CD4-positive, alpha-beta T cell treated with Interleukin-17A for 4 hours (primary cell): ENCODE measurements around the gene ARMC8.

Experiments used
- DNase-seq: peaks from one replicate; pipeline ENCODE4 v3.0.0-alpha.2; 2020; ENCODE audit warnings: mixed read lengths

ARMC8 gene

DNA sequence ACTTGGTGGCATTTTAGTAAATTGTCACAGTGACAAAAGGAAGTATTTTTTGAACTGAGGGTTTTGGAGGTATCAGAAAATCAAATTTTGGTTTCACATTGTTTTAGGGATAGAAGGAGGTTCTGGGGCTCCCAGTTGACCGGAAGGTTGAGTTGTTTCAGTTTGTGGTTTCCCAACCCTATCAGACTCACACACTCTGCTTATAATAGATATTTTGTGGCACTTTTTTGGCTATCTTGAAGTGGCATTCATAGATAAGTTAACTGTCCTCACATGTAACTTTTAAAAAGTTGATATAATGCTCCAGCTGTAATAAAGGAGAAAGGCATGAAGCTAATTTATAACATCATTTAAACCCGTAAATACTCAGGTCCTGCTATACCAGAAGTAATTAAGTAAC, 12.8 kb downstream of the ARMC8 start:
- DNase-seq = no peak

DNA sequence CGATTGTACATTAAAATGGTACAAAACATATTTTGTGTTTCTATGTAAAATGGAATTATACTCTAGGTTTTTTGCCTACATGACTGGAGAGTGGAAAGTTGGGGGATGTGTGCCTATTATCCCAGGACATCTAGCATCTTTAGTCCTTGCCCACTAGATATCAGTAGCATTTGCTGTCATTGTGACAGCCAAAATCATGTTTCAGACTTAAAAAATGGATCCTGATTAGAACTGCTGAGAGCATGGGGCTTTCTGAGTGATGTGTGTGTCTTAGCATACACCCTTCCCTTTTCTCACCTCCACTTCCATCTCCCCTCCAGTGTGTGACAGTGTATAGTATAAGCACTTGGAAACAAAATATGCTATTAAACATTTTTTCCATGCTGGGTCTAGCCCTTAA, 13.3 kb downstream of the ARMC8 start:
- DNase-seq = no peak

DNA sequence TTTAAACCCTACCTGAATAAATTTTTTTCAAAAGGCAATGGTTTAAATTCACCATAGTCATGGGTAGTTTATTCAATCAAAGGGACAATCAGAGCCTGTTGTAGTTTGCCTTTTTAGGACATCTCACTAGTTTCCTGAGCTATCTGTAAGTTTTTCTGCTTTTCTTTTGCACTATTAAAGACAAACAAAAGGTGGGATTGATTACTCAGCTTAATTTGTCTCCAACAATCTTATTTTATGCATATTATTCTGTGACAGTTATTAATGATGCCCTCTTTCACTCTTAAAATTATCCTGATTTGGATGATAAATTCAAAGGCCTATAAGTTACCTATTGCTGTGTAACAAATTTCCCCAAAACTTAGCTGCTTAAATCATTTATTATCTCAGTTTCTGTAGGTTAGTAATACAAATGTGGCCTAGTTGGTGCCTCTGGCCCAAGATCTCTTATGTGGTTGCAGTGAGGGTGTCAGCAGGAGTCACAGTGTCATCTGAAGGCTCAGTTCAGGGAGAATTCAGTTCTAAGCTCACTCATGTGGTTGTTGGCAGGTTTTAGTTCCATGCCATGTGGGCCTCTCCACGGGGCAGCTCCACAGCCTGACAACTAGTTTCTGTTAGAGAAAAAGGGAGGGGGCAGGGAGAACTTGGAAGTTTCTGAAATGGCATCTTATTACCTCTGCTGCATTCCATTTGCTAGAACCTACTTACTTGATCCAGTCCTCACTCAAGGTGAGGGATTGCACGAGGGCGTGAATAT, 16.0 kb downstream of the ARMC8 start:
- no peak for DNase-seq

DNA sequence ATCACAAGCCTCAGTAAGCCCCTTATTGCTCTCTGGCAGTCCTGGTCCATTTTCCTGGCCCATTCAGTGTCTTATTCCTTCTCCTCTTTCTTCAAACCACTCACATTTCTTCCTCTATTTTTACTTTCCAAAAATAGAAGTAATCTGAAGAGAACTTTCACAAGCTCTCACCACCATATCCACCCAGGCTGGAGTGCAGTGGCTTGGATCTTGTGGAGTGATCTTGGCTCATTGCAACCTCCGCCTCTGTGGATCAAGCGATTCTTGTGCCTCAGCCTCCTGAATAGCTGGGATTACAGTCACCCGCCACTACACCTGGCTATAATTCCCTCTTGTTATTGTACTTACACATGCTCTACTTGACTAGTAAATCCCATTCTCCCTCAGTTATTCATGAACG, 16.8 kb downstream of the ARMC8 start:
- DNase-seq = no peak

DNA sequence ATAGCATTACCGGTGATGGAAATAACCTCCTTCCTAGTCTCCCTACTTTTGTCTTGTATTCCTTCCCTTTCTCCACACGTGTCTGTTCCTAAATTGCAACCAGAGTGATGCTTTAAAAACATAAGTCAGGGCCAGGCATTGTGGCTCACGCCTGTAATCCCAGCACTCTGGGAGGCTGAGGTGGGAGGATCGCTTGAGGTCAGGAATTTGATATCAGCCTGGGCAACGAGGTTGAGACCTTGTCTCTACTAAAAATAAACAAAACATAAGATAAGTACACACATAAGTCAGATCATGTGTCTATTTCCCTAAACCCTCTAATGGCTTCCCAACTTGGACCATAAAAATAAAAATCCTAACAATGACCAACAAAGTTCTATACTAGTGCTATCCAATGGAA, 18.4 kb downstream of the ARMC8 start:
- DNase-seq = no peak

DNA sequence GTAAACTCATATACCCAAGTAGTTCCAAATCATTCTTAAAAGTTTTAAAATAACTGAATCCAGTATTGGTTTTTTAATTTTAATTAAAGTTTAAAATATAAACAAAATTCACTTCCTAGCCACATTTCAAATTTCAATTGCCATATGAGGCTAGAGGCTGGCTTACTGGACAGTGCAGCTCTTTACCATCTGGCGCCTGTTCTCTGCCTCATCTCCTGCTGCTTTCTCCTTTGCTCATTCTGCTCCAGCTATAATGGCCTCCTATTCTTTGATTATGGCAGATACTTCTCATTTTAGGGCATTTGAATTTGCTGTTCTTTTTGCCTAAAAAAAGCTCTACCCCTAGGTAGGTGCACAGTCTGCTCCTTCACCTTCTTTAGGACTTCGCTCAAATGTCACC, 19.1 kb downstream of the ARMC8 start:
- no peak for DNase-seq

DNA sequence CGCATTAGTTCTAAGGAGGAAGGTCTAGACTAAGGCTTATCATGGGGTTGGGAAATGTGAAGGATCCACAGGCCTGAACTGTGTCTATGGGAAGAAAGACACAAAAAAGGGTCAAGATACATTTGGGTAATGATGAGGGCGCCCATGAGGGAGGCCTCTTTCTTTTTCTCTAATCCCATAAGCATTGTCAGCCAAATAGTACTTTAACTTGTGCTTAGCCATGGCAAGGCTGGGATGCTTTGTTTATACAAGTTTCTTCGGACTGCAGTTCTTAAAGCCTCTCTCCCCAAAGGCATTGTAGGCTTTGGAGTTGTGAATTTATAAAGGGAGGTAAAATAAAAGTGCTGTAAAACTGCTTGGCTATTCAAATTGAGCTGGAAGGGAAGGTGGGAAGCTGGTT, 23.4 kb downstream of the ARMC8 start:
- DNase-seq = no peak

DNA sequence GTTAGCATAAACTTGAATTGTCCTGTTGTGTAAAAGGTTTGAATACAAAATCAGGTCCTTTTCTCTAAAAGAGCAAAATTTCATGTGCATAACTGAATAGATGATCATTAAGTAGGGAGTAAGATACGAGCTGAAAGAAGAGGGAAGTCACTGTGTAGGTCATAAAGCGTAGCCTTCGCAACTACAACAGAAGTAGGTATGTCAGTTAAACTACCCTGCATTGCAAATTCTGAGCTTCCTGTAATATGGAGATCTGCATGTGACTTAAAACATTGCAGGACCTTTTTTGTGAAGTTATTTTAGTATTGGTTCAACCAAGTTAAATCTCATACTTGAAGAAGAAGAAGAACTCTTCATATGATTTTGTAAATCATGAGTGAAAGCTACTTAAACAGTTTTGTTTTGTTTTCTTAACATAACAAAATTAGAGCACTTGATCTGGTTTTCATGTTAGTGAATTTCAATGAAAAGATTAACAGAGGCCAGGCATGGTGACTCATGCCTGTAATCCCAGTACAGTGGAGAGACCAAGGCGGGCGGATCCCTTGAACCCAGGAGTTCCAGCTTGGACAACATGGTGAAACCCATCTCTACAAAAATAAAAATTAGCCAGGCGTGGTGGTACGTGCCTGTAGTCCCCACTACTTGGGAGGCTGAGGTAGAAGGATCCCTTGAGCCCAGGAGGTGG, 26.4 kb downstream of the ARMC8 start:
- DNase-seq = no peak

DNA sequence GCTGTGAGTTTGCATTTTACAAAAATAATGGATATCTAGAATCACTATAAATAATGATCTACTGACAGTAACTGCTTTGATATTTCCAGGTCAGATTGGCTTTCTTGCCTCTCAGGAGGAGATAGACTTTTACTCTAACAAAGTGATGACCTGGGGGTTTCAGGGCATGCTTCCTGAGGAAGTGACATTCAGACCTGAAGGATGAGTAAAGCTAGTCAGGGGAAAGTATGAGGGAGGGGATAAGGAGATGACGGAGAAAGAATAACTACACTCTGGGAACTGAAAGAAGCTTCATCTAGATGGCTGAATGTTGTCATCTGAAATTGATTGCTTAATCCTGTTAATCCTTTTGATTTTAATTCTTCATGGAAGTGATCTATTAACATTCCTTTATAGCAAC, 32.2 kb downstream of the ARMC8 start:
- DNase-seq = no peak

DNA sequence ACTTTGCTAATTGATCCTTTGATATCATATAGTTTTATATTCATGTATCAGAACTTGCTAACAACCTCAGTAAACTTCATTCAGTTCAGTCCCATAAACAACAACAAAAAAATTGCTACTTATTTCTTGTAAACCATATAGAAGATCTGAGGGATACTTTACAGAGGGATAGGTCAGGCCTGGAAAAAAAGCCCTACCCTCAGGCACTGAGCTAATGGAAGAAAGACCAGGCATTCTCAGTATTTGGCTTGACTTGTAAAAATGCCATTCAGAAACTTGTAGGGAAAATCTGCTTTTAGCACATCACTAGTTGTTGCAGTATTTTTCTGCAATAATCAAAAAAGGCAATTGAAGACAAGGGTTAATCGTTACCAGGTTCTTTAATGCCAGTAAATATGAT, 33.1 kb downstream of the ARMC8 start:
- DNase-seq = no peak

DNA sequence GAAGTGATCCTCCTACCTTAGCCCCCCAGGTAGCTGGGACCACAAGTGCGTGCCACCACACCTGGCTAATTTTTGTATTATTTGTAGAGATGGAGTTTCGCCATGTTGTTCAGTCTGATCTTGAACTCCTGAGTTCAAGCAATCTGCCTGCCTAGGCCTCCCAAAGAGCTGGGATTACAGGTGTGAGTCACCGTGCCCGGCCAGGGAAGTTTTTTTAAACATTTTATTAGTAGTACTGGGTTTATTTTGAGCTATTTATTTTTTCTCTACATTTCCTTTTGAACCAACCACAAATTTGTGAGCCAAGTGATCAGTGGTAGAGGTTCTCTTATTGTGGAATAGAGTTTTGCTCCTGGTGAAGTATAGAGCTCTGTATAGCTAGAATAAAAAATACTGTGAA, 33.7 kb downstream of the ARMC8 start:
- DNase-seq = no peak

DNA sequence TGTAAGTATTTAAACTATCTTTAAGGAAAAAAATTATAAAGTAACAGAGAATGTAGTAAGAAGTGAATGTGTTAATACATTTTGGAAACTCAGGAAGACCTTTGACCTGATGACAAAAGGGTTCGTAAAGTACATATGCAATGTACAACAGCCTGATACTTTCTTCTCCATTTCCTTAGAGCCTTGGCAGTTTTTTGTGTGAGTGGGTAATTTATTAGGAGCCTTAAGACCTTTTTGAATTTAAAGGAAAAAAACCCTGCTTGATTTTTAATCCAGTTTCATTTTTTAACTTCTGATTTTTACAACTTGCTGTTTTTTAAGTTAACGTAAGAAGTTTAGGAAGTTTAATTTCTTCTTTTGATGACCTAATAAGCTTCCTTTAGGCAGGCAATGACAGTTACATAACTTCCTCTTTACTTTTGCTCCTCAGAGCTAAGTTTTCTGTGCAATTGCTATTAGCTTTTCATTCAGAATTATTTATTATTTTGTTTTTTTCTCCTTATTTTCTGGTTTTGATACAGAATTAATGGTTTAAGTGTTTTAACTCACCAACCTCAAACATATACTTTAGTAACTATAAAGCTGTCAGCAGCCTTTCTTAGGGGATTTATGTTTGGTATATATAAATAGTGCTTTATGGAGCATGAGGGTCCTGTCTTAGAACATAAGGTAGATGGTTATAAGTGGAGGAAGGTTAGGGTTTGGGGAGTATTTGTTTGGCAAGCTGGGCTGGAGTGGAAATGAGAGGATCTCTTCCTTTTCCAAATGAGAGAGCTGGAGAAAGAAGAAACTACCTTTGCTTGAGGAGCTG, 35.2 kb downstream of the ARMC8 start:
- no peak for DNase-seq

DNA sequence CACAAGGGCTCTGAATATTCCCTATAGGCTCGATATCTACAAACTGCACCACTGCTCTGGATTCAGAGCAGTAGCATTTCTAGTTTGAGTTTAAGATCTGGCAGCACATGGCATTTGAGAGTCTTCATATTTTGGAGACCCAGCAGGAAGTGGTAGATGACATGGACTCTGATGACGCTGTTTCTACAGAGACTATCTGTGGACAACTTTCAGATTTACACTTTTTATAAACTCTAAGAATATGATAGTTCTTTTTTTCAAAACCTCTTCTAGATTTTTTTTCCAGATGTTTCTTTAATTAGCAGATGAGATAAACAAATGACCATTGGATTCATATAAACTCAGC, 35.8 kb downstream of the ARMC8 start:
- no peak for DNase-seq

DNA sequence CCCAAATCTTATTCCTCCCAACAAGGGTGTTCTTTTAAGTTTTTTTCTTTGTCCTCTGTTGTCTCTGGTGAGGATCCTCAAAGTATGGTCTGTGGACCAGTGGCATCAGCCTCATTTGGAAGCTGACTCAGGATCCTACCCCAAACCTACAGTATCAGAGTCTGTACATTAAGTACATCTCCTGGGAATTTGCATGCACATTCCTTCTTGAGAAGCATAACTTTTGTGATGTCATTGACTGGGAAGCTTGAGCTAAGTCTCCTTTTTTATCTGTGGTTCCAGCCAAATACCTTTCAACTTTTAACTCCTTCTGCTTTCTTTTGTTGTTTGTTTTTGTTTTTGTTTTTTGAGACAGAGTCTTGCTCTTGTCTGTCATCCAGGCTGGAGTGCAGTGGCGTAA, 40.5 kb downstream of the ARMC8 start:
- DNase-seq = no peak

DNA sequence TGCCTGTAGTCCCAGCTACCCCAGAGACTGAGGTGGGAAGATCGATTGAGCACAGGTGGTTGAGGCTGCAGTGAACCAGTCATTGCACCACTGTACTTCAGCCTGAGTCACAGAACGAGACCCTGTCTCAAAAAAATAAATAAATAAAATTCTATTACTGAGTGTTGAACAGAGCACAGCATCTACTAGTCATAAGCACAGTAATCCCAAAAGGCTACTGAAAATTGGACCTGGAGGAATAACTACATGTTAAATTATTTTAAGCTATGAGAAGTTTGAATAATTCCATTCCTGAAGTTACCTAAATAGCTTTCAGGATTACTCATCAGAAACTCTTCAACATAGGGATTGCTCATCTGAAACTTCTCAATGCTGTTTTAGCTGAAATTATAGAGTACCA, 43.4 kb downstream of the ARMC8 start:
- no peak for DNase-seq

DNA sequence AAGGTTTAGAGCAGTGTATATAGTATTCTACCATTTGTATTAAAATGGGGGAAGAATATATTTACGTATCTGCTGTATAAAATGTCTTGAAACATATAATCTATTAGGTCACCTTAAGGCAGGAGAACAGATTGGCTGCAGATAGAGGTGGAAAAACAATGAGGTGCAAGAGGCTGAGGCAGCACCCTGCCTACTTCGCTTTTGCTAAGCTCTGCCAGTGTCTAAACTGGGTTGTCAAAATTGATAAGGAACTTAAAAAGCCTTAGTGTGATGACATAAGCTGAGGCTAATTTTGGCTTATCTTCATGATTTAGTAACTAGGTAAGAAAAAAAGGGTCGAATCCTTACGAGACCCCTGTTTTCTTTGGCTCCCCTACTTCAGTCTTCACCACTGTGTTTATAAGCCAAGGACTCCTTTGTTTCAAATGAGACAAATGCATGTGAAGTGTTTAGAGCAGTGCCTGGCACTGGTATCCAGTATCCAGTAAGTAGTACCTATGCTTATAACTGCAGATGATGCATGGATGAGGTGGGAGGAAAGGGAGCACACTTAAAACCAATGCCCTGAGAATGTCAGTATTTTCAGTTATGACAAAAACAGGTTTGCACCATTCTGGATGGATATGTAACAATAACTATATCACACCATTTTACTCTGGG, 45.7 kb downstream of the ARMC8 start:
- no peak for DNase-seq

DNA sequence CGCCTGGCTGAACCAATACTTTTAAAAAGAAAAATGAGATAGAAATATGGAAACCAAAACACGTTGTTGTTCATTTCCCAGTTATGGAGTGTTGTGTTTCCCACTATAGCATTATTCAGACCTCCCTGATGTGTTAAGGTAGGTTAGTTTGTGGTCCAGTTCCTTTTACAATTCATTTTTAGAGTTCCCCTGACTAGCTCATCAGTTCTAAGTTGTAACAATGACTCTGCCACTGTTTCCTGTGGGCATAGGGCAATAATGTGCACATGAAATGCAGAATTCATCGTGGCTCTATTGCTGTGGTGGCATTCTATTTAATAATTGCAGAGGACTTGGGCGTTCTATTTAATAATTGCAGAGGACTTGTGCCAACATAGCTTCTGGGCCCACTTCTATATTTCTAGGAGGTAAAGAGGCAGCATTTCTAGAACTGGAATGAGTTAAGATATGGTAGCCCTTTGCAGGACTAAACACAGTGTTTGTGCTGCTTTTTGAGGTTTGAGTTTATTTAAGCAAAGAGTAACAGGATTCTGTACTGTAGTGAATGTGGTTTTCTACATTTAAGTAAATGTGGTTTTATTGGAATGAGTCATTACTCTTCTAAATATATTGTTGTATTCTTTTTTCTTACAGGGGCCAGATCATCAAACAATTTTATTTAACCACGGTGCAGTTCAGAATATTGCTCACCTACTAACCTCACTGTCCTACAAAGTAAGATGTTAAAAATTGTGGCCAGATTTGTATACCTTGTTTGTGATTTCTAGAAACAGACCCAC, 47.5 kb downstream of the ARMC8 start:
- DNase-seq = no peak

DNA sequence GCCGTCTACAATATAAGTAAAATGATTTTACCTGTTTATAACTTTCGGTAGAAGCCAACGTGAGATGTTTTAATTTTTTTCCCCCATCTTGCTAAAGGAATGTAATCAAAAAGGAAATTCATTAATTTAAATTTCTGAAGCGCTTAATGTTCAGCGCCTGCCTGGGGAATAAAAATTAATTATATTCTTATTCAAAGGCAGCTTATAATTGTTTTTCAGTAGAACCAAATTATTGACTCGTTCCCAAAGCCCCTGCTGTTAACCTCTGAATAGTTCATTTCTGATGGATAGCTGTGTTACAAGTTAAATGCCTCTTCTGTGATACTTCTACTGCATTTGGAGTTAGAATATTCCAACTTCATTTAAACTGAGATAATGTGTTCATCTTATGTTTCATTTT, 51.6 kb downstream of the ARMC8 start:
- no peak for DNase-seq

DNA sequence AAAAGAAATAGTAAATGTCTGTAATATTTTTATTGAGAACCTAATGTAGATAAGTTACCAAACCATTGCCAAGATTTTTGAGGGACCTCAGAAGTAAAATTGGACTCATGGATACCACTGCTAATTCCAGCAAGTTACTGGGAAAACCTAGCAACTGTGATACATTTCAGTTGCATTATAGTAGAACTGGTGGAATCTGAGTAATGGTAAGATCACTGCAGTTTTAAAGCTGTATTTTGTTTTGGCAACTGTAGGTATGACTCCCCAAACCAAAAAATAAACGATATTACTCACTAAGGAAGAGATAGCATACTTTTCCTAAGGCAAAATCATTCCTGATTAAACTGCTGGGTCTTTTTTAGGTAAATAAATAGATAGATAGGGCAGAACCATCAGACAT, 54.0 kb downstream of the ARMC8 start:
- no peak for DNase-seq

DNA sequence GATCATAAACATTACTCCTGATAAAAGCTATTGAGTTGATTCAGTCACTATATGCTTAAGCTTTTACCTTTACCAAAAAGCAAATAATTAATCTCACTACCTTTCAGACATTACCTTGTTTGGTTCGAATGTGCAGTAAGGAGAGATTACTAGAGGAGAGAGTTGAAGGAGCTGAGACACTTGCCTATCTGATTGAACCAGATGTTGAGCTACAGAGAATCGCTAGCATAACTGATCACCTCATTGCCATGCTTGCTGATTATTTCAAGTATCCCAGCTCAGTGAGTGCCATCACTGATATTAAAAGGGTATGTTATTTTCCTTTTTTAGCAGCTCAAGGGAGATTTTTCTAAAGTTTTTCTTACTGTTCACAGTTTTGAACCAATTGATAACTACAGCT, 54.6 kb downstream of the ARMC8 start:
- DNase-seq = no peak

DNA sequence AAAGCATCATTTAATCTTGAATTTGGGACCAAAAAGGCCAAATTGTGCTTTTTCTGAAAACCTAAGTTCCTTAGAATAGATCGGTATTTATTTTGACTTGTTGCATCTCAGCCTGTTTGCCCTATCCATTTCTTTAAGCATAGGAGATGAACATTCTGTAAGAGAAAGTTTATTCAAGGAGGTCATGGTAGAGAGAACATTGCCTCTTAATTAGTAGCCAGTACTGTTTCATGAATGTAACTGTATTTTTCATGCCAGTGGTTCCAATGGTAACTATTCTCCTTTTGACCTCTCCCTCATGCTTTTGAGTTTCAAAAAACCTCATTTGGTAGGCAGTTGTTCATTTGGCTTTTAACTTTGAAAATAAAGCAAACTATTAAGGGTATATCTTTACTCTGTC, 55.4 kb downstream of the ARMC8 start:
- DNase-seq = no peak

DNA sequence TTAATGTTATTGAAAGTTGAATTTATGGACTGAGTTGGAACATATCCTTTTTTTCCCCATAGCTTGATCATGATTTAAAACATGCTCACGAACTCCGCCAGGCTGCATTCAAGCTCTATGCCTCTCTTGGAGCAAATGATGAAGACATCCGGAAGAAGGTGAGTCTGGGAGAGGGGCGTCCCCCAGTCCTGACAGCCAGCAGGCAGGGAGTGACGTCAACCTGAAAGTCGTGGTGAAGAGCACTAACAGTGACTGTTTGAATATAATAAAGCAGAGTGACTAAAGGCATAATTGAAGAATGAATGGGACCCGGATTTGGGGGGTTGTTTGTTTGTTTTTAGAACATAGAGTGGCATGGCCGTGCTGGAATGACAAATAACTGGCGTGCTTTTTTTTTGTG, 57.9 kb downstream of the ARMC8 start:
- no peak for DNase-seq

DNA sequence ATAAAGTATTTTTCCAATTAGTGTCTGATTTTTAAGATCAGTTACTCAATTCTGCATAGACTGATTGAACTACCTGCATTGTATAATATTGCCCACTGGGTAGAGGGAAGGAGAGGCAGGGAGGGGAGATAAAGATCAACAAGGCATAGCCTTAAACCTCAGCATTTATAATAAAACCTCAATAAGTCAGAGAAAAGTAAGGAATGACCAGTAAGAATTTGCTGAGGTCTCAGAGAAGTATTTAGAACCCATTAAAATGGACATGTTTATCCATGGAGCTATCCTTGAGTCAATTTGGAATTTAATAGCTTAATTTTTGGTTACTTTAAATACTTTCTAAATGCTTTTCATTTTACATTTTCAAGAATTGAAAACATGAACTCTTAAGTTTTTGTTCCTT, 62.5 kb downstream of the ARMC8 start:
- no peak for DNase-seq
